Measurements from ENCODE around the gene RPS3. TPM values are rescaled to one million over a fixed set of nuclear protein-coding genes. Genes with fewer than 3 reads are reported as not detected.

The RPS3 gene
- total RNA-seq, 1 donor from 2014 or later, result 4,239 TPM

Other genes starting within 250 kb of the RPS3 start
- gene SLCO2B1, start 248.4 kb upstream of the RPS3 start, total RNA-seq, result 0.13 and 0.25 TPM in 2 replicates
- under 0.01 and 0.07 TPM in 2 replicates for gene TPBGL, start 158.7 kb upstream of the RPS3 start, total RNA-seq
- gene ARRB1, start 47.9 kb upstream of the RPS3 start, total RNA-seq, result 94.5 and 156 TPM in 2 replicates
- gene KLHL35, start 33.7 kb downstream of the RPS3 start, total RNA-seq, result 2.0 and 2.6 TPM in 2 replicates
- gene GDPD5, start 126.4 kb downstream of the RPS3 start, total RNA-seq, result 17.5 and 42.6 TPM in 2 replicates
- gene SERPINH1, start 162.7 kb downstream of the RPS3 start, total RNA-seq, result 426 and 732 TPM in 2 replicates

All from pulmonary artery endothelial cell (primary cell).